Stimulated activated naive B cell treated with anti-CD40 and anti-IgM and Interleukin-4, amounts not matched to agents 10 μg/mL and 1 μg/mL and 100 μg/mL, for 72 hours (primary cell): ENCODE data around the gene FAM167B.

Experiments
- ATAC-seq, 2 donors: fragments of 150-1000 bp; cut with Tn5 transposase; replicated peaks; 2 replicates each; pipeline ENCODE4 v1.10.0; 2021; ENCODE audit warnings: moderate library complexity in 1 of 2
- DNase-seq: peaks from one replicate; pipeline ENCODE4 v3.0.0; 2021
- H3K27ac Mint-ChIP-seq: one replicate; pipeline ENCODE4 v1.8.0; 2022; ENCODE audit warnings: mild to moderate bottlenecking, mixed read lengths
- H3K27me3 Mint-ChIP-seq, 2 donors: one replicate each; pipeline ENCODE4 v1.8.0; 2022; ENCODE audit warnings: mixed read lengths in 2 of 2
- H3K36me3 Mint-ChIP-seq, 2 donors: one replicate each; pipeline ENCODE4 v1.8.0; 2022; ENCODE audit warnings: mixed read lengths in 2 of 2, mild to moderate bottlenecking in 1 of 2
- H3K4me1 Mint-ChIP-seq, 2 donors: one replicate each; pipeline ENCODE4 v1.8.0; 2022; ENCODE audit warnings: mixed read lengths in 2 of 2, mild to moderate bottlenecking in 1 of 2
- H3K4me3 Mint-ChIP-seq, 2 donors: one replicate each; pipeline ENCODE4 v1.8.0; 2022; ENCODE audit warnings: mild to moderate bottlenecking in 2 of 2, mixed read lengths in 2 of 2, moderate library complexity in 1 of 2
- H3K9me3 Mint-ChIP-seq, 2 donors: one replicate each; pipeline ENCODE4 v1.8.0; 2022; ENCODE audit warnings: mixed read lengths in 2 of 2, mild to moderate bottlenecking in 1 of 2

FAM167B gene

DNA sequence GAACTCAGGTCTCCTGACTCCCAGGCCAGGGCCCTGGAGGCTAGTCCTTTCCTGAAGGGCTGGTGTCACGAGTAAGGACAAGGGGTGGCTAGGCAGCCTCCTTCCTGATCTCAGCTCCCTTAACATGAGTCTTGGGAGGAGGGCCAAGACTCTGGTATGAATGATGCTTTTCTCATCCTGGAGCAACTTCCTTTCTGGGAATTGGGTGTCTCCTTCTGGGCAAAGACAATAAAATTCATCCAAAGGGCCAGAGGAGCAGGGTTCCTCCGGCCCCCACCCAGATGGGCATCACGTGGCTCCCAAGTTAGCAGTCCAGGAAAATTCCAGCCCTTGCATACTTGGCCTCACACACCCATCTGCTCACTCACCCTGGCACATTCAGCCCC is at the start of gene FAM167B:
Gene FAM167B, plus strand, starts transcription at position 335 of the 386 bp plus-strand sequence. CDS start 200 bp downstream, outside the sequence.
- no peak for ATAC-seq
- peaks cover 0 to 4% of the 10 kb centered on the region in 2 donors for H3K36me3 Mint-ChIP-seq
- no peak for DNase-seq
- peak within 1 kb of the TSS; percentile 26 to 55 for H3K4me3 Mint-ChIP-seq
- H3K27ac Mint-ChIP-seq: peak within 1 kb of the TSS; percentile 67
- no peaks in the 10 kb centered on the region for H3K27me3 Mint-ChIP-seq
- no peaks in the 10 kb centered on the region for H3K9me3 Mint-ChIP-seq
- peaks cover 50 to 71% of the 10 kb centered on the region in 2 donors for H3K4me1 Mint-ChIP-seq

DNA sequence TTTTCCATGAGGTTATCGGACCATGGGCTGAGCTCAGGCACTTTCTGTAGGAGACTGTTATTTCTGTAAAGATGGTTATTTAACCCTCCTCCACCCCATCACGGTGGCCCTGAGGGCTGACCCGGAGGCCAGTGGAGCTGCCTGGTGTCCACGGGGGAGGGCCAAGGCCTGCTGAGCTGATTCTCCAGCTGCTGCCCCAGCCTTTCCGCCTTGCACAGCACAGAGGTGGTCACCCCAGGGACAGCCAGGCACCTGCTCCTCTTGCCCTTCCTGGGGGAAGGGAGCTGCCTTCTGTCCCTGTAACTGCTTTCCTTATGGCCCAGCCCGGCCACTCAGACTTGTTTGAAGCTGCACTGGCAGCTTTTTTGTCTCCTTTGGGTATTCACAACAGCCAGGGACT is 49.2 kb upstream of the FAM167B start:
- Mint-ChIP-seq H3K9me3 (no peaks in the 10 kb centered on the region), H3K27ac (no peak overlapping the region), H3K4me1 (peaks cover 44 to 58% of the 10 kb centered on the region in 2 donors), H3K36me3 (peaks cover 47 to 57% of the 10 kb centered on the region in 2 donors), H3K27me3 (no peaks in the 10 kb centered on the region), H3K4me3 (no peak overlapping the region)
- ATAC-seq: no peak
- DNase-seq: no peak

DNA sequence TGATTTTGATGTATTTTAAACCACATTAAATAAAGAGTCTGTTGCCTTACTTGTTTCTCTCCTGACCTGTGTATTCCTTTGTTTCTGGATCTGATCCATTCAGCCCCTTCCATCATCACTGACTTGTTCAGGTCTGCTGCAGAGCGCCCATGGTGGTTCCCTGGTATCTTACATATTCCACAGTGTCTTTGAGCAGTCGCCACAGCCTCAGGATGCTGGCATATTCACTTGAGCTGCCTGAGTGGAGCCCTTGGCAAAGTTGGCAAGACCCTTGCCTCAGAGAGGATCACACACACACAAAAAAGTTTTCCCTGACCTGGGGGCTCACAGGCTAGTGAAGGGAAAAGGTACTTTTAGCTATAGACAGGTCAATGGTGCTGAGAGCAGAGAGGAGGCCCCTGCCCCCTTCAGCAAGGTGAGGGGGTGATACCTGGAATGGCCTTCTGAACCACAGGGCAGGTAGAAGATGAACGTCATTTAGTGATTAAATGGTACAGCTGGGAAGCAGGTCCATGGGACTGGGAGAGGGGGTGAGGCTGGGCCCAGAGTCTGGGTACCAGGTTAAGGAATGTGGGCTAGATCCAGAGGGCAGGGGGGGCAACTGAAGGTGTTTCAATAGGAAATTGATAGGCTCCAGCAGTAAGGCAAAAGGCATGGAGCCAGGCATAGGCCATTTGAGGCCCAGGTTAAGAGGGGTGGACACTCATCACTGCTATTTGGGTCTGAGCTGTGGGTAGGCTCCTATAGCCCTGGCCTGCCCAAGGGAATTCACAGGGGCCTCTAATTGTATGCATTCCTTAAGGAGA is 48.6 kb upstream of the FAM167B start:
- no peak for ATAC-seq
- H3K4me3 Mint-ChIP-seq: peak overlapping the region in 1 of 2 donors; percentile 42
- no peak for DNase-seq
- peak overlapping the region; percentile 99 for H3K27ac Mint-ChIP-seq
- peaks cover 46 to 63% of the 10 kb centered on the region in 2 donors for H3K4me1 Mint-ChIP-seq
- peaks cover 45 to 53% of the 10 kb centered on the region in 2 donors for H3K36me3 Mint-ChIP-seq
- no peaks in the 10 kb centered on the region for H3K9me3 Mint-ChIP-seq
- H3K27me3 Mint-ChIP-seq: no peaks in the 10 kb centered on the region

DNA sequence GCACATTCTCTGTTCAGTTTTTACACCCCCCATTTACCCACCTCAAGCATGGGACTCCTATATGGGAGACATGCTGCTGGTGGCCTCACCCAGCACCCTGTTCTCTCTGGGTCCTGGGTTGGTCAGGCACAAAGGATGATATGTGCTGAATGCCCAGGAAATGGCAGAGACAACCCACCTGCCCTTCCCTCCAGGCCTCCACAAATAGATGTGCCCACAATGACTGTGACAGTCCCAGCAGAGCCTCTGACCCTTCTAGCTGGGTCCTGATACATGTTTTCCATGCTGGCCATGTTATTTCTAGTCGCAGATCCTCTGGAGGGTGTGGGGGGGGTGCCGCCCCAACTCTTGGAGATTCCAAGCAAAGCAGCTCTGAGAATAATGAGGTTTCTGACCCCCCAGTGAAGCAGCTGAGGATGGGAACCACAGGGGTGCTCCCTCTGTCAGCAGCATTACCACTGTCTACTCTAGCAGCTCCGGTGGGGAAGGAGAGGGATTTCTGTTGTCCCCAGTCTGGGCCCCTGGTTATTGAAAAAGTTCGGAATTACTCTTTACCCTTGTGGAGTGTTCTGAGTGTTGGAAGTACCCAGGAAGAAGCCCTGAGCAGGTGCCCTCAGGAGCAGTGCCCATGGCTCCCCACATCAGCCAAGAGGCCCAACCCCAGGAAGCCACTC is 47.8 kb upstream of the FAM167B start:
- ATAC-seq (no peak), DNase-seq (no peak)
- Mint-ChIP-seq H3K9me3 (no peaks in the 10 kb centered on the region), H3K4me1 (peaks cover 51 to 70% of the 10 kb centered on the region in 2 donors), H3K36me3 (peaks cover 45 to 53% of the 10 kb centered on the region in 2 donors), H3K27me3 (no peaks in the 10 kb centered on the region), H3K27ac (peak overlapping the region; percentile 99), H3K4me3 (peak overlapping the region; percentile 83 to 91)

DNA sequence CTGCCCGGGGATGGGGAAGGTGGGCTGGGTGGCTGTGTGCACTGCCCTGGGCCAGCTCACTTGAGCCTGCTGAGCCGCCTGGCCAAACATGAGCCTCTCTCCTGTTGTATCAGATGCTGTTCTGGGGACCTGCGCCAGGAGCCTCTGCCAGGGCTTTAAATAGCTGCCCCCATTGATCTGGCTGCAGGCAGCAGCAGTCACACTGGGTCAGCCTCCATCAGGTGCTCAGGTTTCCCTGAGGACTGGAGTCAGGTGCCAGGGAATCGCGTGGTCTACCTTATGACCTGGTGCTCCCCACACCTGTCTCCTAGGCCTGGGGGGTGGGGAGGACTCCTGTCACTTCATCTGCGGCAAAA is 47.3 kb upstream of the FAM167B start:
- Mint-ChIP-seq H3K9me3 (no peaks in the 10 kb centered on the region), H3K4me1 (peaks cover 54 to 74% of the 10 kb centered on the region in 2 donors), H3K4me3 (peak overlapping the region; percentile 83 to 91), H3K27ac (peak overlapping the region; percentile 99), H3K36me3 (peaks cover 46 to 53% of the 10 kb centered on the region in 2 donors), H3K27me3 (no peaks in the 10 kb centered on the region)
- DNase-seq (no peak), ATAC-seq (no peak)

DNA sequence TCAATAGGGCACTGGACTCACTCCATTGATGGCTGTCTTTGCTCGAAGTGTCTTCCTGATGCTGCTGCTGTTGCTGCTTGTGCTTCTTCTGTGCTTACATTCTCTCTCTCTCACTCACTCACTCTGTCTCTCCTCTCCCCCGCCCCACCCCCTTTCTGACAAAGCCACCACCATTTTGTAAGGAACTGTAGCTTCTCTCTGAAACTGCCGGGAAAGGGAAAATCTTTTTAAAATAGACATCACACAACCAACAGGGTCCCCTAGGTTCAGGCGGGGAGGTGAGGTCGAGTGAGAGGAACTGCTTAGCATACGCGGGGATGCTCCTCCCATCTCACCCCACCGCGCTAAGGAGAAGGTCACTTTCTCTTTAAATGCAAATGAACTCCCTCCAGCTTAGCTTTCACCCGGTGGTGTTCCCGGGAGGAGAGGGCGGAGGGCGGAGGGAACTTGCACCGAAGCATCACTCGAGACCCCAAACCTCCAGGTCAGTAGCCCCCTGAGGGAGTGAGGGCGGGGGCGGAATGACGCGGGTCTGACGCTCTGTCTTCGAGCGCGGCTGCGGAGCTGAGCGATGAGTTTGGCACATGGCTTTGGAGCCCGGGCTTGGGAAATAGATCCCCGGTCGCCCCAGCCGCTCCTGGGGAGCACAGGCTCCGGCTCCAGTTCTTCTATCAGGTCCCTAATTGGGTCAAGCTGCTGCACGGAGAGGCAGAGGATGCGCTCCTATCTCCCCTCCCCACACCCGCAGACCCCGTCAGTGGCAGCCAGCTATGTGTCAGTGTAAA is 46.6 kb upstream of the FAM167B start, which contains the start of gene CCDC28B:
Gene CCDC28B, plus strand, starts transcription at position 370 of the 785 bp plus-strand sequence. CDS start 1,341 bp downstream, outside the sequence.
- H3K9me3 Mint-ChIP-seq: no peaks in the 10 kb centered on the region
- DNase-seq (peak; percentile 77), ATAC-seq (peak; percentile 59 to 61)
- H3K4me1 Mint-ChIP-seq: peaks cover 51 to 75% of the 10 kb centered on the region in 2 donors
- H3K27ac Mint-ChIP-seq: peak within 1 kb of the TSS; percentile 99
- no peaks in the 10 kb centered on the region for H3K27me3 Mint-ChIP-seq
- peaks cover 42 to 55% of the 10 kb centered on the region in 2 donors for H3K36me3 Mint-ChIP-seq
- peak within 1 kb of the TSS; percentile 83 to 91 for H3K4me3 Mint-ChIP-seq

DNA sequence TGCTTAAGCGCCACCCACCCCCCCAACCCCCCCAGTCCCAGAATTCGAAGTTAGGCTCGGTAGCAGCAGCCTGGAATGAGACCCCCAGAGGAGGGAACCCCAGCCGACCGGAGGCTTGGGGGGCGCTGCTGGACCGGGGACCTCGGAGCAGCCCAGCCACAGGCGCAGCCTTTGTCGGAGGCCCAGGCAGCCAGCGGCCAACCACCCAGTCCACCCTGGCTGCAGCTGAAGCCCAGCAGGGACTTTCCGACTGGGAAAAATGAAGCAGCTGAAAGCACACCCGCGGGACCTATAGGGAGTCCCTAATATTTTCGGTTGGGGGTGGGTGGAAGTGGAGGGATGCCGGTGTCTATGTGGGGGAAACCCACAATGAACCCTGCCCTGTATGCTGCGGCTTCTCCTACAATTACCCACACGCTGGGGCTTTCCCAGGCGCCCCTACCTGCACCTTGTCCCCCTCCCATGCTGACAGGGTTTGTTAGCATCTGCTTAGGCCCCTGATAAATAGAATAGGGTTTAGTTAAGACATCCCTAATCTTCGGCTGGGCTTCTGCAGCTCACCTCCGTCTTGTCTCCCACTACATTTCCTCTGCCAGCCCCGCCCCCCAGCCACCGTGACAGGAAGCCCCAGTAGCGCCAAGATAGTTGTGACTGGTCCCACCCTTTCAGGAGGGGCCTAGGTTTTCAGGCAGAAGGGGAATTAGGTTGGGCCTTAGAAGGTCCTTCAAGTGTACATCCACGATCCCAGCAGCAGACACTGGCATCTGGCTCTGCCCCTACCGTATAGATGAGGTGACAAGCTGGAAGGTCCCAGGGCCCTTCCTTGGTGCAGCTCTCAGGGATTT is 45.8 kb upstream of the FAM167B start:
- peak; percentile 59 to 61 for ATAC-seq
- Mint-ChIP-seq H3K27ac (peak overlapping the region; percentile 99), H3K36me3 (peaks cover 38 to 59% of the 10 kb centered on the region in 2 donors), H3K4me1 (peaks cover 53 to 83% of the 10 kb centered on the region in 2 donors), H3K4me3 (peak overlapping the region; percentile 83 to 91), H3K9me3 (no peaks in the 10 kb centered on the region), H3K27me3 (no peaks in the 10 kb centered on the region)
- DNase-seq: peak; percentile 80

DNA sequence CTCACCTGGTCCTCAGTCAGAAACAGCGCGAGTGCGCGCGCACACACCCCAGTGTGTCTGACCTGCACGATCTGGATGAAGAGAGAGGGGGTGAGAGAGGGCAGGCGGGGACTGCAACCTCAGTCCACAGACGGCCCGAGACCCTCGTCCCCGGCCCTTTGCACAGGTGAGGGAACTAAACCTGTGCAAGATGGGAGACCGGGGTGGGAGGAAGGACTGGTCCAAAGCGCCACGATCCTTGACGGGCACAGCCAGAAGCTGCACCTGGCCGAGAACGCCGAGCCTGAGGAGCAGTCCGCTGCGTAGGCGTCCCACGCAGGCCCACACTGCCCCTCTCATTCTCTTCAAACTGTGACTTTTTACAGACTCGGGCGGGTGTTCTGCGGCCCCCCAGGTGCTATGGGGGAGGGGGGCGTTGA is 42.1 kb upstream of the FAM167B start:
- Mint-ChIP-seq H3K4me3 (peak overlapping the region; percentile 90 to 94), H3K27me3 (no peaks in the 10 kb centered on the region), H3K36me3 (peaks cover 39 to 69% of the 10 kb centered on the region in 2 donors), H3K27ac (peak overlapping the region; percentile 90), H3K4me1 (peaks cover 61 to 94% of the 10 kb centered on the region in 2 donors), H3K9me3 (no peaks in the 10 kb centered on the region)
- no peak for DNase-seq
- ATAC-seq: no peak

DNA sequence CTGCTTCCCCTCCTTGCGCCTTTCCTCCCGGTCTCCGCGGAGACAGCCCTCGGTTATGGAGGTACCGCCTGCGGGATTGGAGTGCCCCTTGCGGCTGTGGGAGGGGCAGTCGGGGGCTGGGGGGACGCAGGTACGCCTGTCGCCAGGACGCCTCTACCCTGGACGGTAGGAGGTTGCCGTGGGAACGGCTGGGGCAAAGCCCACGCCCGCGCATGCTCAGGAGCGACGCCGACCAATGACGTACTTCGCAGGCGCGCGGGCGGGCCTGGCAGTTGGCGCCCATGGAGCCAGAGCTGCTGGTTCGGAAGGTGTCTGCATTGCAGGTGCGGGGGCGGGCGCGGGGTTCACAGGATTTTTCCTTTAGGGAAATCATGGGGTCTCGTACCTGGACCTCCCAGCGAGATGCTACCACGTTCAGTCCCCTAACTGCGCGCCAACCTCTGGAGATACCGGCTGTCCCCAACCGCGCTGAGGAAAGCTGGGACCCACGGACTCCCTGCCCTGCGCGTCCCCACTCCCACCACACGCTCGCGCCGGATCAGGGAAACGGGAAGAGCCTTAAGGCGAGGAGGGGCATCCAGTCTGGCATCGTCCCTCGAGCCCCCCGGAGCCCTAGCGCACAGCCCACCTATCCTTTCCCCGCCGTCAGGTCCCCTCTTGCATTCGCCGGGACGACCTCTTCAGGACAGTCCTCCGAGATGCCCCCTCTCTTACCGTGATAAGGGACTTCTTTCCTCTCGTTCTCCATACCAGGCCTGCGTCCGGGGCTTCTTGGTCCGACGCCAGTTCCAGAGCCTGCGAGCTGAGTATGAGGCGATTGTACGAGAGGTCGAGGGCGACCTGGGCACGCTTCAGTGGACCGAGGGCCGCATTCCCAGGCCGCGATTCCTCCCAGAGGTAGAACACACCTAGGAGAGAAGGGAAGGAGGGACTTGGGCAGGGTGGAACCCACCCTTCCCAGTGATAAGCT is 41.3 kb upstream of the FAM167B start, which contains the start of gene IQCC:
Gene IQCC, plus strand, starts transcription at position 271 of the 970 bp plus-strand sequence. Its CDS starts 11 bp downstream, at position 282.
- ATAC-seq (peak; percentile 57 to 68), DNase-seq (peak; percentile 77)
- no peaks in the 10 kb centered on the region for H3K9me3 Mint-ChIP-seq
- peaks cover 57 to 87% of the 10 kb centered on the region in 2 donors for H3K4me1 Mint-ChIP-seq
- peak within 1 kb of the TSS; percentile 90 for H3K27ac Mint-ChIP-seq
- H3K4me3 Mint-ChIP-seq: peak within 1 kb of the TSS; percentile 90 to 94
- peaks cover 39 to 69% of the 10 kb centered on the region in 2 donors for H3K36me3 Mint-ChIP-seq
- H3K27me3 Mint-ChIP-seq: no peaks in the 10 kb centered on the region

DNA sequence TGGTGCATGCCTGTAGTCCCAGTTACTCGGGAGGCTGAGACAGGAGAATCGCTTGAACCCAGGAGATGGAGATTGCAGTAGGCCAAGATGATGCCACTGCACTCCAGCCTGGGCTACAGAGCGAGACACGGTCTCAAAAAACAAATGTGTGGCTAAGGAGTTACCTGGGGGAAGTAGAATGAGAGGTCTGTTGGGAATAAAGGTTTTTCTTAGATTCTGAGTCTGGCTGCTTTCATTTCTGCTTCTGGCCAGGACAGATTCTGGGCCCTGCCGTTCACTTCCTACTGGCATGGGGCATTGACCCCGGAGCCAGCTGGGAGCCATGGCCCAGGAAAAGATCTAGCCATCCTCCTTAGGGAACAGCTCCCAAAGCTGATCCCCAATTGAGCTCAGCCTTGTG is 38.6 kb upstream of the FAM167B start:
- ATAC-seq: peak; percentile 41 to 52
- H3K4me1 Mint-ChIP-seq: peaks cover 51 to 84% of the 10 kb centered on the region in 2 donors
- no peak overlapping the region for H3K4me3 Mint-ChIP-seq
- H3K27me3 Mint-ChIP-seq: no peaks in the 10 kb centered on the region
- no peaks in the 10 kb centered on the region for H3K9me3 Mint-ChIP-seq
- DNase-seq: peak; percentile 22
- peak overlapping the region; percentile 59 for H3K27ac Mint-ChIP-seq
- peaks cover 29 to 66% of the 10 kb centered on the region in 2 donors for H3K36me3 Mint-ChIP-seq

DNA sequence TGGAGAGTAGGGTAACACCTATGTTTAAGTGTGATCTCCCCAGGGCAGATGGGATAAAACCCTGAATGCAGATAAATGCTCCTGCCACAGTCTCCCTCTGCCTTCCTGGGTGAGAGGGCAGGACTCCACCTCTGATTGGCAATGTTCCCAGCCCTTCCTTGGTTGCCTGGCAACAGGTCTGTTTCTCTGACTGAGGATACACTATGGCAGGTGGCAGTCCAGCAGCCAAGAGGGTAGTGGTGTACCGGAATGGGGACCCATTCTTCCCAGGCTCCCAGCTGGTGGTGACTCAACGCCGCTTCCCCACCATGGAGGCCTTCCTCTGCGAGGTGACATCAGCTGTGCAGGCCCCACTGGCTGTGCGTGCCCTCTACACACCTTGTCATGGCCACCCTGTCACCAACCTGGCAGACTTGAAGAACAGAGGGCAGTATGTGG is 38.1 kb upstream of the FAM167B start, which contains the start of gene DCDC2B:
Gene DCDC2B, plus strand, starts transcription at position 199 of the 438 bp plus-strand sequence. Its CDS starts 5 bp downstream, at position 204.
- no peaks in the 10 kb centered on the region for H3K9me3 Mint-ChIP-seq
- peak within 1 kb of the TSS in 1 of 2 donors; percentile 19 for H3K4me3 Mint-ChIP-seq
- H3K27ac Mint-ChIP-seq: peak within 1 kb of the TSS; percentile 59
- peaks cover 27 to 61% of the 10 kb centered on the region in 2 donors for H3K36me3 Mint-ChIP-seq
- ATAC-seq: no peak
- H3K27me3 Mint-ChIP-seq: no peaks in the 10 kb centered on the region
- peaks cover 48 to 80% of the 10 kb centered on the region in 2 donors for H3K4me1 Mint-ChIP-seq
- no peak for DNase-seq
